ENCODE measurements around the gene GALM.

Gene GALM

GRCh38 chr2:38775097-38775920, 109.4 kb downstream of the GALM start:
- DNase-seq (ENCODE audit: low spot score) = no peak

DNA sequence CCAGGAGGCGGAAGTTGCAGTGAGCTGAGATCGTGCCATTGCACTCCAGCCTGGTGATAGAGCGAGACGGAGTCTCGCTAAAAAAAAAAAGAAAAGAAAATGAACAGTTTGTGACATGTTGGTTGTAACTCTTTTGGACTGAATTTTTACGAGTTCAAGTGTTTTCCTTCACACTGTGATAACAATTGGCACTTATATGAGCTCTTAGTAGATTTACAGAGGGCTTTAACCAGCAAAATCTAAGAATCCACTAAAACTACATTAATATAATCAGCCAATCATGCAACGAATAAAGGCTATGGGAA, 110.0 kb downstream of the GALM start:
- DNase-seq (ENCODE audit: low spot score) = no peak

DNA sequence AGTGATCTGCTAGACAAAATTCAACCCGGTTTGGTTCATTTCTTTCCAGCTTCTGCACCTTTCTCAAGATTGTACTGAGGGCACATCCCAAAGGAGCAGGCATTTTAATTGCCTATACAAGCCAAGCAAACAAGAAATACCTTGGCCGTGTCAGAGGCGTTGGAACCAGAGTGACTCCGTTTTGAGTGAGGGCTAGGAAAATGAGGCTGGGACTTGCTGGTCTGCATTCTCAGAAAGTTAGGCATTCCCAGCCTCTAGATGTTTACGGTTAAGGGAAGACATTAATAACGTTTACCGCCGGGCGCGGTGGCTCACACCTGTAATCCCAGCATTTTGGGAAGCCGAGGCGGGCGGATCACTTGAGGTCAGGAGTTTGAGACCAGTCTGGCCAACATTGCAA, 110.6 kb downstream of the GALM start:
- no peak for DNase-seq (ENCODE audit: low spot score)

DNA sequence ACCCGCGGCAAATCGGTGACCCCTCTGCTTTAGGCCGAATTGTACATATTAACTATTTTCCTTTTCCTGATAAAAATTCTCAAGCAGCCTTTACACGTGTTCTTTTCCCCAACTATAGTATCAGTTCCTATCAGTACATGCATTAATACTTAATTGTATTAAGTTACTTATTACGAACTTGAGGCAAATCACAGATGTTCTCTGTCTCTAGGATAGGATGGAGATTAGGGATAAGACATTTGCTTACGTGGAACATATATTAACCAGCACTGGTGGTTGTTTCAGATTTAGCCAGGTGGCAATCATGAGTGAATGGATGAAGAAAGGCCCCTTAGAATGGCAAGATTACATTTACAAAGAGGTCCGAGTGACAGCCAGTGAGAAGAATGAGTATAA, 112.8 kb downstream of the GALM start:
- no peak for DNase-seq (ENCODE audit: low spot score)

DNA sequence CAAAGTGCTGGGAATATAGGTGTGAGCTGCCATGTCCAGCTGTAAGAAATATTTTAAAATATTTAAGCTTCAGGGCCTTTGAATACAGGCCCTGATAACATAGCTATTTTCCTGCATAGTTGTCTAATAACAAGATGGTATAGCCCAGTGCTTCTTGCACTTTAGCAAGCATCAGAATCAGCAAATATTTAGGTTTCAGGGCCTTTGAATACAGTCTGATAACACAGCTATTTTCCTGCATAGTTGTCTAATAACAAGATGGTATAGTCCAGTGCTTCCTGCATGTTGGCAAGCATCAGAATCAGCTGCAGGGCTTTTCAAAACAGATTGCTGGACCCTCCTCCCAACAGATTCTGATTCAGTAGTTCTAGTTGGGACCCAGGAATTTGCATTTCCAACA, 117.7 kb downstream of the GALM start:
- no peak for DNase-seq (ENCODE audit: low spot score)
